Measurements from ENCODE around the gene GNPTAB. TPM values are rescaled to one million over a fixed set of nuclear protein-coding genes. Genes with fewer than 3 reads are reported as not detected.

The GNPTAB gene
- total and polyA plus RNA-seq, 9 donors, result 13.4 to 23.0 (median 16.9) TPM

Other genes starting within 250 kb of the GNPTAB start
- 2,328 TPM for gene MYBPC1, start 236.0 kb downstream of the GNPTAB start, total RNA-seq
- 1,000 to 10,000 TPM; 1,298 to 3,170 (median 2,070) TPM for gene MYBPC1, start 236.0 kb downstream of the GNPTAB start, polyA plus RNA-seq (ENCODE audit: insufficient read depth in 1 of 8, insufficient read length in 8 of 8, low replicate concordance in 1 of 8)
- 23.9 TPM for gene CHPT1, start 133.3 kb downstream of the GNPTAB start, total RNA-seq
- 10 to 100 TPM; 22.4 to 28.8 (median 24.9) TPM for gene CHPT1, start 133.3 kb downstream of the GNPTAB start, polyA plus RNA-seq (ENCODE audit: insufficient read depth in 1 of 8, insufficient read length in 8 of 8, low replicate concordance in 1 of 8)
- 0.13 TPM for gene SYCP3, start 91.5 kb downstream of the GNPTAB start, total RNA-seq
- gene SYCP3, start 91.5 kb downstream of the GNPTAB start, polyA plus RNA-seq (ENCODE audit: insufficient read depth in 1 of 8, insufficient read length in 8 of 8, low replicate concordance in 1 of 8), result 1 to 10 TPM in 2 of 8 donors, under 1 TPM in 6; 0.27 to 1.3 (median 0.72) TPM
- gene DRAM1, start 46.6 kb upstream of the GNPTAB start, total RNA-seq, result 1.7 TPM
- 1 to 10 TPM; 2.5 to 3.6 (median 3.1) TPM for gene DRAM1, start 46.6 kb upstream of the GNPTAB start, polyA plus RNA-seq (ENCODE audit: insufficient read depth in 1 of 8, insufficient read length in 8 of 8, low replicate concordance in 1 of 8)
- gene WASHC3, start 231.0 kb upstream of the GNPTAB start, total RNA-seq, result 41.9 TPM
- gene WASHC3, start 231.0 kb upstream of the GNPTAB start, polyA plus RNA-seq (ENCODE audit: insufficient read depth in 1 of 8, insufficient read length in 8 of 8, low replicate concordance in 1 of 8), result 10 to 100 TPM; 26.8 to 44.5 (median 36.0) TPM

Data from muscle of leg (tissue), 9 donors.